Measurements from ENCODE around the gene PRKCE. TPM values are rescaled to one million over a fixed set of nuclear protein-coding genes. Genes with fewer than 3 reads are reported as not detected.

The PRKCE gene
- total RNA-seq, 2 donors from 2014 or later: 7.3 to 20.8 TPM

DNA sequence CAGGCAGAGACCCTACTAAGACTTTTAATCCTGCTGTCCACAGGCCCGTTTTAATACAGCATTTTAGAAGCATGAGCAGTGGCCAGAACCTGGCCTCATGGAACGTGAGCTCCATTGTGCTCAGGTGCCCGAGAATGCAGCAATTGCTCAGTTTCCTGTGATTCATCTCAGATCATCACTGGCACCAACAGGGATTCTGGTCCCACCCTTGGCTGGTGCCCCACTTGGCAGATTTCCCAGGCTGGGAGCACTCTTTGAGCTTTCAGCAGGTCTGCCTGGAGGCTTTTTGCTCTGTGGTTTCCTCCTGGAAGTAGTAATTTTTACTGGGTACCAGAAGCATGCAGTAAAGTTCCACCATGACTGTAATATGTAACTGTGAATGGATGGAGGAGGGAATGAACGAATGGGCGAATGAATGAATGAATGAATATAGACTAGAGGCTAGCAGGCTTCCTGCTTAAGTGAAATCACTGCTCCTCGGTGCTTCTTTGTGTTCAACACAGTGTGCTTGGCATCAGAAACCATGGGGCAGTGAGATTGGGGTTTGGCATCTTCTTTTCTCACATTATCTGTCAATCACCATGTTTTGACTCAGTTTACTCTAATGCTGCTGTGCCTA is 312.9 kb downstream of the PRKCE start:
- no peaks in the 10 kb centered on the region for H3K9me3 ChIP-seq
- no peaks in the 10 kb centered on the region for H3K36me3 ChIP-seq (replicated peaks in 1 of 2; ENCODE audit: insufficient read depth in 1 of 2, low read depth in 2 of 2)
- no peaks in the 10 kb centered on the region for H3K27me3 ChIP-seq
- H3K27ac ChIP-seq: peak overlapping the region in 1 of 4 donors; percentile 32
- 48 to 50% methylated on average over 6 of the region's 6 CpGs for WGBS, 2 donors
- H3K4me1 ChIP-seq: peaks cover 37% of the 10 kb centered on the region
- intact Hi-C loops (cut with DNase I): no loop called here
- DNase-seq (peak; percentile 36 to 68 (median 60)), ATAC-seq (no peak)
- H3K4me3 ChIP-seq: no peak overlapping the region
- no peak for TF ChIP-seq CTCF (IDR thresholded peaks at IDR 0.05)

GRCh38 chr2:45964906-45965305 is 313.4 kb downstream of the PRKCE start:
- Histone ChIP-seq H3K27ac (no peak overlapping the region), H3K4me1 (peaks cover 31% of the 10 kb centered on the region), H3K9me3 (no peaks in the 10 kb centered on the region), H3K36me3 (replicated peaks in 1 of 2; ENCODE audit: insufficient read depth in 1 of 2, low read depth in 2 of 2) (no peaks in the 10 kb centered on the region), H3K27me3 (no peaks in the 10 kb centered on the region), H3K4me3 (no peak overlapping the region)
- no peak for DNase-seq
- intact Hi-C loops (cut with DNase I): no loop called here
- 25 to 33% methylated on average over 4 of the region's 4 CpGs for WGBS, 2 donors
- no peak for ATAC-seq
- no peak for TF ChIP-seq POLR2A (IDR thresholded peaks at IDR 0.05)
- TF ChIP-seq CTCF (IDR thresholded peaks at IDR 0.05): no peak

- ATAC-seq: no peak
- Histone ChIP-seq H3K9me3 (no peaks in the 10 kb centered on the region), H3K27ac (no peak overlapping the region), H3K27me3 (no peaks in the 10 kb centered on the region), H3K4me1 (peaks cover 20% of the 10 kb centered on the region), H3K4me3 (no peak overlapping the region), H3K36me3 (replicated peaks in 1 of 2; ENCODE audit: insufficient read depth in 1 of 2, low read depth in 2 of 2) (no peaks in the 10 kb centered on the region)
- no peak for DNase-seq
- intact Hi-C loops (cut with DNase I): no loop called here
- WGBS, 2 donors: 91 to 93% methylated on average over 11 of the region's 11 CpGs
- no peak for TF ChIP-seq CTCF (IDR thresholded peaks at IDR 0.05)
- TF ChIP-seq POLR2A (IDR thresholded peaks at IDR 0.05): no peak
Measured at GRCh38 chr2:45965871-45966498, 314.5 kb downstream of the PRKCE start.

DNA sequence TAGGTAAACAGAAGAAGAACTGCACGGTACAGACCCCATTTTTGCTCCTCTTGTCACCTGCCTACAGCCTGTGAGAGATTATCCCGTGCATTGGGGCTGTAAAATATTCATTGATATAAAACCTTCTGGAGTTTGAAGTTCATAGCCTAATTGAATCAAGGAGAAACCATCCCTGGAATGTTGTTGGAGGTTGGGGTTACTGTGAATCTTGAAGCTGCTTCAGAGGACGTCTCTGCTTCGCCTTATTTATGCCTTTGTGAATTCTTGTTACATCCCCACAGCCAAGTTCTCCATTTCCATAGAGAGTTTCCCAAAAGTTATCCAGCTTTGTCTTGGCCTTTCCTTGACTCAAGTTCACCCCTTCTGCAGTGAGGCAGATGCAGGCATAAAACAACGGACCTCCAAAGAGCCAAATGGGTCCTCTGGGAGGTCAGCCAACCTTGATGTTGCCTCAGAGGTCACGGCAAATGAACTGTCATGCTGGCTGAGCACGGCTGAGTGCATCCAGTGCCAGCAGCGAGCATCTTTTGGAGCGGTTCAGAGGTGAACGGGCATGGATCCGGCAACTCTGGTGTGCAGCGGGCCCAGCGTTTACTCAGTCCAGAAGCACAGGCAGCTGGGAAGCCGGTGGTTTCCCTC is 317.6 kb downstream of the PRKCE start:
- intact Hi-C loops (cut with DNase I): no loop called here
- Histone ChIP-seq H3K9me3 (no peaks in the 10 kb centered on the region), H3K27me3 (no peaks in the 10 kb centered on the region), H3K36me3 (replicated peaks in 1 of 2; ENCODE audit: insufficient read depth in 1 of 2, low read depth in 2 of 2) (no peaks in the 10 kb centered on the region), H3K27ac (no peak overlapping the region), H3K4me3 (no peak overlapping the region), H3K4me1 (no peaks in the 10 kb centered on the region)
- WGBS, 2 donors: 84 to 90% methylated on average over 7 to 14 of the region's 14 CpGs
- DNase-seq (peak in 1 of 4 donors; percentile 20), ATAC-seq (peak; percentile 38)
- TF ChIP-seq CTCF (IDR thresholded peaks at IDR 0.05) (no peak), POLR2A (IDR thresholded peaks at IDR 0.05) (no peak)

Data from body of pancreas (tissue), 4 donors.